NOMO-1 (cell line): ENCODE results near the gene DPYSL3.

Experiments used
- DNase-seq, 2 experiments: peaks; one replicate each; lab custom pipeline; 2025; ENCODE audit not compliant: unreplicated experiment in 2 of 2; lab: John Stamatoyannopoulos, UW

DPYSL3 gene

DNA sequence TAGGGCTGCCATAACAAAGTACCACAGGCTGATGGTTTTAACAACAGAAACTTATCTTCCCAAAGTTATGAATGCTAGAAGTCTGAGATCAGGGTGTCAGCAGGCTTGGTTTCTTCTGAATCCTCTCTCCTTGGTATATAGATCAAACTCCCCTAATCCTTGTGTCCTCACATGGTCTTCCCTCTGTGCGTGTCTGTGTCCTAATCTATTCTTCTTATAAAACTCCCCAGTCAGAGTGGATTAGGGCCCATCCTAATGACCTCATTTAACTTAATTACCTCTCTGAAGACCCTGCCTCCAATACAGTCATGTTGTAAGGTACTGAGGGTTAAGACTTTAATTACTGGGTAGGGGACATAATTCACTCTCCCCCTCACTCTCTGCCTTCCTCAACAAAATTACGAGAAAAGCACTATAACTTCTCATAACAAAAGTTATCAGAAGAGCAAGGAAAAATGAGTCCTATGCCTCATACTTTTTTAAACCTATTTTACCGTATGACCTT, 68.6 kb downstream of the DPYSL3 start:
- no peak for DNase-seq

DNA sequence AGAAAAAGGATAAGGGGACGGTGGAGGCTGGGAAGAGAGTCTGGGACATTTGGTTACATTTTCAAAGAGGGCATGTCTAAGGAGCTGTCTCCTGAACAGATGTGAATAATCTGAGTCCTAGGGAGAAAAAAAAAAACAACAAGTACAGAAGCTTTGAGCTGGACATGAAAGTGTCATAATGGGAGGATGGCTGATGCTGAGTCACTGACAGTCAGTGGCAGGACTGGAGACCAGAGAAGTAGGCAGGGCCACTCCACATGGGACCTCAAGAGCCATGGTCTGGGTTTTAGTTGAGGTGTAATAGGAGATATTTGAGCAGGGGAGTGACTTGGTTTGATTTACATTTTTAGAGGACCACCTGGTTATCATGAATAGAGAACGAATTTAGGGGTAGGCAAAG, 70.6 kb downstream of the DPYSL3 start:
- peak in 1 of 2 experiments; percentile 20 for DNase-seq

DNA sequence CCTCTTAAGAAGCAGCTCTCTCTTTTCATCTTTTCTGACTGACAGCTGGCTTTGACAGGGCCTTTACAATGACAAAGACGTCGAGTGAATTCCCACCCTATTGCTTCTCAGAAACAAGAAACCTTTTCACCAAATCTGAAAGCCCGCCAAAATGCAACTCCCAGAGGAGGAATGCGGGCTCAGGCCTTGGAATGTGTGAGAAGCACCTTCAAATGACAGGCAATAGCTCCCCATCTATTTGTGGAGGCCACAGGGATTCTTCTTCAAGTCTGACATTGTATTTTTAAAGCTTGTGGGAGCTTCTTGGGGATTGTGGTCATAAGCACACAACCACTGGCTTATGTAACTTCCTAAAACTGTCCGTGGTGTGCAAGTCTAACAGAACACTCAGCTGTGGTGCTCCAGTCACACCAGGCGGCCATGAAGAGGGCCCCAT, 72.7 kb downstream of the DPYSL3 start:
- peak; percentile 74 to 84 for DNase-seq

DNA sequence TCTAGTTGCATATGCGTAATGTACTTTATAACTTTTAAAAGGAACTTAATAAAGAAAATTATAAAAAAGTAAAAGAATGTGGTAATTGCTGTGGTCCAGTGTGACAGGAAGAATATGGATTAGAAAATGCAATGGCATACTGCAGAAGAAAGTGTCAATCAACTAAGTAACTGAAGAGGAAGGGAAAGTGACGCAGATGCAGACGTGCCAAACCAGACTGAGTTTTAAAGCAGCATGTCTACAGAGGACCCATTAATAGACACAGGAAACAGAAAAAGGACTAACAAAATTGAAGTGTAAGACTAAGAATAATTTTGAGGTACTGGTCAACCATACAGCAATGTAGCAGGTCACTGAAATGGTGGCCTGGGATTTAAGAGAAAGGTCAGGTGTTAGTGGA, 73.3 kb downstream of the DPYSL3 start:
- DNase-seq = peak; percentile 27 to 80

DNA sequence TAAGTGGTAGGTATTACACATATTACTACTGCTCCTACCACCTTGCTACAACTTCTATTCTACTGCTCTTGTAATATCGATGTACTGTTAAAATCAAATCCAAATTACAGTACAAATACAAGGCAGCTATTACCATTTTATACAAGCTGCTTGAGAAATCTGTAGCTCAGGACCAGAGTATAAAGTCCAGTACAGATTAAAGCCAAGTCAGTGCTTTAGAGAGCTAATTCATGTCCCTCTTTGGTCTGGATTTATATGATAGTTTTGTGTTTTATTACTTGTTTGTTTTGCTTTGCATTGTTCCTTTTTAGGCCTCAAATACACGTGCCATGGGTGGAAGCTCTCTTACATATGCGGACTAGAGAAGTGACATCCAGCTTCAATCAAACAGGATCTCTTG, 75.8 kb downstream of the DPYSL3 start:
- no peak for DNase-seq

DNA sequence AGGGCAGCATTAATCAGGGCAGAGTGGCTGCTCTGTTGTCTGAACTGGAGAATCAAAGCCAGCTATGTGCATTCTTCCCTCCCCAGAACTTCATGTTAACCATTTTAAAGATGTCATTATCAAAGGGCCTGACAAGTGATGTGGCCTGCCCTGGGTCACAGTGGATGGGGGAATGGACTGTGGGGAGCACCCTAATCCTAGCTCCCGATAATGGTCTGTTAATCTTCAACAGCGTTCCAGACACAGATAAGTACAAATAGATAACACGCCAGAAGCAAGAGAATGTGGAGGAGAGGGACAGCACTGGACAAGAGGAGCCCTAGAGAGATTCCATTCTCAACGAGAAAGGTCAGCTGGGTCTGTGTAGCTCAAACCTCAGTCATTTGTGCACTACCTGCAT, 77.5 kb downstream of the DPYSL3 start:
- no peak for DNase-seq

DNA sequence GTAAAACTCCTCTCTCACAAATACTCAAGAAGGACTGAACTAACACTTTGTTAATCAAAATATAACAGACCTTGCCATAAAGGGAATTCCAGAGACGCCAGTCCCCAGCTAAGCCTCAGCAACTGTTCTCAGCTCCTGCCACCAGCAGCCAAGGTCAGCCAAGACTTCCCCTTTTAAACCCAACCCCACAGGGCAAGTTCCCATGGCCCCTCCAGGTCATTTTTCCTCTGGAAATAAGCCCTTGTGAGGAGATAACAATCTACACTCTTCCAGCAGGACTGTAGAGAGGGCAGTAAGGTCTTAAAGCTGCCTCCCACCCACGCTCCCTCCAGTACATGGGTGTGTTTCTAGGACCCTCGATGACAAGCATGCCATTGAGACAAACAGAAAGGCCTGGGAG, 78.3 kb downstream of the DPYSL3 start:
- DNase-seq = peak in 1 of 2 experiments; percentile 11

DNA sequence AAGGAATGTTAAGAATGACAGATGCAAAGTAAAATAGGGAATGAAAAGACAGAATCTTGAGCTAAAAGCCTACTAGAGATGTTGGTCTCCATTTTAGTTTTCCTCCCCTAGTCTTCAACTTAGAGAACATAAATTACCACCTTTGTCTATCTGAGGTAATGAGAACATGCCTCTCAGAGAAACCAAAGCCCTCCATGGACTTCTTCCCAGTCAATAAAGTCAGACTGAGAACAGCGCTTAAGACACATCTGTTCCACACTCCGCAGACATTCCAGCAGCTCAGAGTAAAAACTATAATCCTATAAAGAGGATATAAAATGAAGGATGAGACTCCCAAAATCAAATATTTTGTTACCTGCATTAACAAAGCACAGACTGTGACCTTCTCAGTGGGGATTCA, 79.2 kb downstream of the DPYSL3 start:
- no peak for DNase-seq

DNA sequence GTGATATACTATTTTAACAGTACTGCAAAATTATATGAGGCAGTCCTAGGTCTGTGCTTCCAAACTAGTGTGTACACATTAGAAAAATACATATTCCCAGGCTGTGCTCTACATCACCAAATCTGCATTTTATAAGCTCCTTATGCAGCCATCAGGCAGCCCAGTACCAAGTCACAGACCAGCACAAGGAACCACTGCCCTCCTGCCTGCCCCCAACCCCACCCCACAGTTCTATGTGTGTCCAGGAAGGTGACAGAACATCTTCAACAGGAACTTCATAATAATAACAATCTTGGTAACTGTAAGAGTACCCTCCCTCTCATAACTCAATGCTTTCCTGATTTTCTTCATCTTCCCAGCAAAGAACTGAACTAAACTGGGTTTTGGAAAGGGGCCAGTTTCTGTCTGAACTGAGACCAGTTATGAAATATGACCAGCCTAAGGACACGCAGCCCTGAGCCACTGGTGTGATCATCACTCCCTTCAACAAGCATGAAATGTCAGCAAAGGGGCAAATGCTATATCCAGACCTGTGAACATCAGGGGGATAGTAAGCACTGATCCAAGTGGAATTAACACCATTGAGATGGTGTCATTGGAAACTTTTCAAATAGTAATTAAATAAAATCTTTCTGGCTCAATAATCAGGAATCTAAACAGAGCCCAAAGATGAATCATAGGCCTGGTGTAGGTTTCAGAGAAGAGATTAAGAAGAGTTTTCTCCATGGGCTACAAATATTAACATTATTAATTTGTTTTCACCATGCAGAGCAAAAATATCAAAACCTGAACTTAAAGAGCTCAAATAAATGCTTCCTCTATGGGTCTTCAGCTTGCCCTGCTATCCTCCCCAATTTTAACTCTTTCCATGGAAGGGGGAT, 82.1 kb downstream of the DPYSL3 start:
- DNase-seq = no peak

DNA sequence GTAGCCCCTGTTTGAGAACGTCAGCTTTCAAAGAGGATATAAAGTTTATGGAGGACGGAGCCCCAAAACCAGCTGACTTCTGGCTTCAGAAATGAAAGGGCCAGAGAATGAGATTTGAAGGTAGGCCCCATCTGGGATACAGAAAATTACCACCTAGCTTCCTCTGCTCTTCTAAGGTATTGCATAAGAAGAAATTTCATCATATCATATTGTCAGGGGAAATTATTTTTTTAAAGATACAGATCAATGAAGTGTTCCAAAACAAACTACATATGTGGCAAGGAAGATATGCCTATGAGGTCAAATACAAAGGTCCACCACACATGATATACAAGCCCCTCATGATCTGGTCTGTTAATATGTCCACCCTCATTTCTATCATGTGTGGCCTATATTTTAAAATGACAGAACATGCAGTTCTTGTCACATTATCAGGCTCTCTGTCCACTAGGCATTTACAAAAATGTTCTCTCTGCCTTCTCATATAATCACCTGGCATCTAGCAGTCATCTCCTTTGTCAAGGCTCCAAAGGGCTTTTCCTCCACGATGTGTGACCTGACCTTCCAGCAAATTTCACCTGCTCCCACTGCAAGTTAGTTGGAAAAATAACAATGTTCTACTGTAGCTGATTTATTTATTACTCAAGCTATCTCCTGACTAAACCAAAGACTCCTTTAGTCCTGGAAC, 83.1 kb downstream of the DPYSL3 start:
- DNase-seq = peak; percentile 3 to 63

DNA sequence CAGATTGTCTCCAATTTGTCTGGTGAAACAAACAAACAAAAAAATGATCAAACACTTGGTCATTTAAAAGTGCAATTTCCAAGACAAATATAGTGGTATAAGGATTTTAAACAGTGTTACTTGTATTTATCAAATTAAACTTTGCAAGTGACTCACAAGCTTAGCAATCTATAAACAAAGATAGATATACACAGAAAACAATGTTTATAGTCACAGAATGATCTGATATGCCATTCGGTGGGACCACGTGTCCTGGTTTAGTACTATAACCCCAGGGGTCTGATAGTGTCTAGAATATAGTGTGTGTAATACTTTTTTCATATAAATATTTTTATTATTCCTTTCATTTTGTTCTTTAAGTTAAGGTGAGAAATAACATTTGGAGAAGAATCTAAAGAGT, 91.3 kb downstream of the DPYSL3 start:
- no peak for DNase-seq

DNA sequence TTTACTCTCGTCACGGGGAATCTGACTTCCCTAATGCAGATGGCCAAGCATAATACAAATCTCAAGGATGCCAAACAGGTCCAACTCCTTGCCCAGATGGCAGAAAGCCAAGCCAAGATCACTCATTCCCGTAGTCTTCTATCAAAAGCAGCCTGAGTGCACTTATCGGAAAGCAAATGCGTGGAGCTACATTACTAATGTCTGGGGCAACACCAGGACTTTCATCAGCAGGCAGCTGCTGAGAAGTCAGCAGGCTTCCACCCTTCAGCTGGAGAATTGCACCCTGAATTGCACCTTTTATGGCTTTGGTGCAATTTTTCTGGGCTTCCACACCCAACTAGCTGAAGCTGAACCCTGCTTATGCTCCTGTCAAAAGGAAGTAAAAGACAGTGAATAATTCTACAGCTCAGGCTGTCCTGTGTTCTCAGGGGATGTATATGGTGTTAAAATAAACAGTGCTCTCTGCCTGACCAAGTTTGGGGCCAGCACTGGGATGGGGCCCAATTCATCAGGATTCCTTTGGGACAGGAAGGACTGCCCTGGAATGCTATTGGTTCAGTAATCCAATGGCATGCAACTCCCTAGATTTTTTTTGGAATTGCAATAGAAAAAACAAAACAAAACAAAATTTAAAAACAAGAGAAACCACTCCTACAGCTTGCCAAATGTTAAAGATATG, 92.6 kb downstream of the DPYSL3 start:
- no peak for DNase-seq

DNA sequence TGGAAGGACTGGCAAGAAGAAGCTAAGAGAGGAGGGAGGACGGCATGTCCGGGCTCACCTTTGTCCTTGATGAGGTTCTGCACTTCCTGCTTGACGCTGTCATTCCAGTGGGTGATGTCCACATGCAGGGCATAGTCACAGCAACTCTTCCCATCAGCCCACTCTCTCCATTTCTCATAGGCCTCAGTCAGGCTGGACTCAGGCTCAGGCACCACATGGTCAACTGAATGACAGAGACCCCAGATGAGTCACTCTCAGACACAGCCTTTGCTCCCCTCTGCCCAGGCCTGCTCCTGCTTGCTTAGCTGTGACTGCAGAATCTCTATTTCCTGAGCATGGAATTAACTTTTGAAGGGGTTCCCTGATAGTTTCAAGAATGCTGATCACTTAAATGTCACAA, 94.2 kb downstream of the DPYSL3 start:
- DNase-seq = no peak

DNA sequence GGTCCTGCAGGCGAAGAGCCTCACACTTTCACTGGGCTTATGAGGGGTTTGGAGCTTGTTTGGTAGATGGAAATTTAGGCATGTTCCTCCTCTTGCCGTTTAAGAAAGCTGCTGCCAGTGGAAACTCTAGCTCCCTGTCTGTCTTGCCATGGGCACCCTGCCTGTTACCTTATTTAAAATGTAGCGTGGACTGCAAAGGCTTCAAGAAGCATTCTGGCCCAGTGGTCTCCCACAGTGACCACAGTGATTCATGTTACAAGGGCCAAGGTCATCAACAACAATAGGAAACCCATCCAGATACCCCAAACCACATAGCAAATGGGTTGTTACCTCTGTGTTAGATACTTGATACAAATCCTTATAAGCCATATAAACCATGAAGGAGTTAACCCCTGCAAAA, 96.6 kb downstream of the DPYSL3 start:
- no peak for DNase-seq

DNA sequence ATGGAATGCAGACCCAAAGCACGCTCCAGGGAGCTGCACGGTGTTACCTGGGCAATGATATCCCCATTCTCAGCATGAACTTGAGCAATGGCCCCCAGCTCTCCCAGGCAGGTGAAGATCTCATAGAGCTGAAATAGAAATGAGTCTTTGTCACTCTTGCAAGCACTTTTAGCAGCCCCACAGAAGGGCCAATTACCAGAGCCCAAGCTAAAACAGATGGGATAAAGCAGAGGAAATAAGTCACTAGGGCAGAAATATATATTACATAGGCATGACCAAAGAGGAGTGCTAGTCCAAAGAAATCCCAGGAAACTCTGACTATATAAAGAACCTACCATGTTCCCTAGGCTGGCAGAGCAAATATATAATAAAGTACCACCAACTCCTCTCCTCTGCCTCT, 97.3 kb downstream of the DPYSL3 start:
- DNase-seq = no peak

DNA sequence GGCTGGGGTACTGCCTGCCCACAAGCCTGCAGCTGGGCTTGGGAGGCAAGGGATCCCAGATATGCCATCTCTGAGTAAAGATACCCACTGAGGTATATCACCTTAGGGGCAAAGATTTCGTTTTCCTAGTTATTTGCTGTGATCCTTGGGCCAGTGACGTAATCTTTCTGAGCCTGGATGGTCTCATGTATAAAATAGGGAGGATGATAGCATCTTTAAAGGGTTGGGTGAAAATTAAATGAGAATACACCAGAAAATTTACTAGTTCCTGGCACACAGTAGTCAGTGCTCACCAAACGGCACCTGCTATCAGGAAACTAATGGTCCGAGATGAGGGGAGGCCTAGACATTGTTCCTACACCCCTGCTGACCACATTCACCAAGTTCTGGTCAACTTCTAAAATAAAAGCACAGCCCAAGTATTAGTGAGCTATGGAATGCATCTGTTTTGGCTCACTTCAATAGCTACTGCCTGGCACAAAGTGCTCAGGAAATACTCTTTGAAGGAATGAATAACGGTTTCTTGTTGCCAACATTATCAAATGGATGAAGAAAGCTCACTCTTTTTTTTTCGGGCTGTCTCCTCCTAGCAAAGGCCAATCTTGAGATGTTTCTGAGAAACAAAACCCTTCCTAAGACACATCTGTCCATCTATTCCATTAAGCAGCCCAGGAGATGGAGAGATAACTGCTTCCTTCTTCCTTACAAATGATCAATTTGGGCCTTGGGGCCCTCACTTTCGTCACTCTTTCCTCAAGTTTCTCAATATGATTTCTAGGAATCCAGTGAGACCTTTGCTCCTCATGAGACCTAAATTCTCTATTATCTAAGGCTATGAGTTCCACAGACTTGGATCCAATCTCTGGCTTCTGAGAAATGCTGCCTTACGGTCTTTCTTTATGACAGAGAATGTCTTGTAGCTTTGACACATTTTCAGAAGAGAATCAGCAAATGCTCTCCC, 98.2 kb downstream of the DPYSL3 start:
- no peak for DNase-seq

DNA sequence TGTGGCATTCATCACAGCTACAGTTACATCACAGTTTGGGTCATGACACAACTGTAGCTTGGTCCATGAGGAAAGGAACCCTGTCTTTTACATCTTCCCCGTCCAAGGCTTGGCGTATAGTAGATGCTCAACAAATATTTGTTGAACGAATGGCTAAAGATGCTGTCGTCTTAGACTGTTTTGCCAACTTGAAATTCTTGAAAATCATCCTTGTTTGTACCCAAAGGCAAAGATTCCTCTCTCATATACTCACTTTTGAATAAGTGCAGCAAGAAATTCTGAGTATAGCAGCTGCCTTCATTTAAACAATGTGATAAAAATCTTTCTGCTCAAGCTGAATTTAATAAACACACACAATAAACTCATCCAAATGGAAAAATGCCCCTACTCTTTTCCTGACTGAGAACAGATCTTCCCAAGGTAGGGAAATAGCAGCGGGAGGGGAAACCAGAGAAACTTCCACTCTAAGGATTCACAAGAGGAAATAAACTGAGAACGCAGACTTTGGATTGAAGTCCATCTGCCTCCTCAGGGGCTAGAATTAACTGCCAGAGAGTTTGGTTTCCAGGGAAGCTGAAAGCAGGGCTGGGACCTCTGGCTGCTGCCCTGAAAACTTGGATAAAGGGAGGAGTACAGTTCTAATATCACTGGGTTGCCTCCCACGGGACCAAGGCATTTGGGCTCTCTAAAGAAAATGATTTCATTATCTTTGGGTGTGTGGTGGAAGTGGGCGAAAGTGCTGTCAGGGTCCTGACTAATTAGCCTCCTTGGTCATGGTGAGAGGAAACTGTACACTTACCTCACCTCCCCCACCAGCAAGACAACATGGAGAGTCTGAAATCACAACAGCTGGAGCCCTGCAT, 99.1 kb downstream of the DPYSL3 start:
- DNase-seq = no peak

DNA sequence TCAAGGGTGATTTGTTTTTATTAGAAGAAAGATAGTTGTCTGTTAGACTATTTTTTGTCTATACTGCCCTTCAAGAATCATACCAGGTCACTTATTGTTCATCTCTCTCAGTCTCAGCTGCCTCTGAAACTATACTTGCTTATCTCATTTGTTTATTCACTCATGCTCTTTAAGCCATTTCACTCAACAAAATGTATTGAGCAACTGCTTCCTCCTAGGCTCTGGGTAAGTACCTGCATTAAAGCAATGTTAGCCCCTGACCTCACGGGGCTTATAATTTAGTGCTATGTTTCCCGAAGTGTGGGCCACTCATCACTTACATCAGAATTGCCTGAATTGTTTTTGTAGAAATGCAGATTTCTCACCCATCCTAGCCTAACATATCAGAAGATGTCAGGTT, 100.9 kb downstream of the DPYSL3 start:
- DNase-seq = no peak

DNA sequence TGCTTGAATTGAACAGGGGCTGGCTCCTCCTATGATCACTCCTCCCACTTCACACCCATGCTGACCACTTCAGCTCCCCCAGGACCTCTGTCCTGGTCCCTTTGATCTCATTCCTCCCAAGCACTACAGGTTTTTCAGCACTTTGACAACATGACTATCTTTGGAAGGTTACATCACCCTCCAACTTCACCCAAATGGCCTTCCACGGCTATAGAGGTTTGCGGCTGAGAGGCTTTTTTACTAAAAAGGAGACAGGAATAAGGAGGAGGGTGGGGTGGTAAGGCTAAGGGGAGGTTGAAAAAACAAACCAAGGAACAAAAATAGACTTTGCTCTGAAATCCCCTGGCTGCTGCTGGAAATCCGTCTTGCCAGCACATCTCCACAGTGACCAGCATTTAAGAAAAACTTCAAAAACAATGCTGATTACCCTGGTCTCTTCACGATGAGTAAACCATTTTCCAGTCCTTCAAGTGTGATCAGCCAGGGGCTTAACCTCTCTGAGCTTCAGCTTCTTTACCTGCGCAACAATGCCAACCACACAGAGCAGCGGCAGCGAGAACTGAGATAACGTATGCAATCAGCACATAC, 102.7 kb downstream of the DPYSL3 start:
- no peak for DNase-seq
